Neural cell (in vitro differentiated cells): Measurements from ENCODE around the gene VOPP1. TPM values are rescaled to one million over a fixed set of nuclear protein-coding genes. Genes with fewer than 3 reads are reported as not detected.

Source experiments
- H2AFZ ChIP-seq: fragments of 200-600, 300-800 bp; sonication (generic), shearing (Covaris generic); 2 replicates; pipeline ENCODE4 v1.6.0; 2014; ENCODE audit warnings: low read depth, mild to moderate bottlenecking, antibody characterized with exemption, low read length, moderate library complexity
- H3F3A ChIP-seq: fragments of 200-600 bp; shearing (Covaris generic); 2 replicates; pipeline ENCODE4 v1.6.1; 2016; ENCODE audit warnings: mild to moderate bottlenecking, moderate library complexity, mixed read lengths, antibody characterized with exemption, low read length; ENCODE audit not compliant: insufficient read depth, poor library complexity, severe bottlenecking
- H3K27ac ChIP-seq: fragments of 200-600, 300-800 bp; sonication (generic), shearing (Covaris generic); 2 replicates; pipeline ENCODE4 v1.5.1; 2014; ENCODE audit warnings: mild to moderate bottlenecking, low read length, moderate library complexity
- H3K27me3 ChIP-seq: fragments of 300-800, 200-600 bp; sonication (generic), shearing (Covaris generic); 2 replicates; pipeline ENCODE4 v1.6.0; 2014; ENCODE audit warnings: mild to moderate bottlenecking, low read depth, low read length, moderate library complexity; ENCODE audit not compliant: insufficient read depth
- H3K36me3 ChIP-seq: fragments of 300-800, 200-600 bp; sonication (generic), shearing (Covaris generic); 2 replicates; pipeline ENCODE4 v1.5.1; 2014; ENCODE audit warnings: mild to moderate bottlenecking, antibody characterized with exemption, low read length, moderate library complexity; ENCODE audit not compliant: insufficient read depth
- H3K4me2 ChIP-seq: fragments of 300-800, 200-600 bp; sonication (generic), shearing (Covaris generic); 2 replicates; pipeline ENCODE4 v1.6.0; 2014; ENCODE audit warnings: mild to moderate bottlenecking, low read length
- H3K4me3 ChIP-seq: fragments of 300-800, 200-600 bp; sonication (generic), shearing (Covaris generic); 2 replicates; pipeline ENCODE4 v1.5.1; 2014; ENCODE audit warnings: mild to moderate bottlenecking, low read length, moderate library complexity
- H3K79me2 ChIP-seq: fragments of 200-600 bp; shearing (Covaris generic); replicated peaks from 2 replicates; pipeline ENCODE4 v1.6.0; 2014; ENCODE audit warnings: mild to moderate bottlenecking, low read length, moderate library complexity; ENCODE audit not compliant: insufficient read depth
- H3K9ac ChIP-seq: fragments of 300-800, 200-600 bp; sonication (generic), shearing (Covaris generic); 2 replicates; pipeline ENCODE4 v1.6.1; 2016; ENCODE audit warnings: mild to moderate bottlenecking, low read length, mixed read lengths
- H3K9me2 ChIP-seq: fragments of 200-600 bp; shearing (Covaris generic); 2 replicates; pipeline ENCODE4 v1.6.1; 2016; ENCODE audit warnings: mild to moderate bottlenecking, low read length, mixed read lengths; ENCODE audit not compliant: insufficient read depth
- H3K9me3 ChIP-seq: fragments of 200-600, 300-800 bp; sonication (generic), shearing (Covaris generic); 2 replicates; pipeline ENCODE4 v1.6.1; 2016; ENCODE audit warnings: mild to moderate bottlenecking, mixed run types, low read length, moderate library complexity, mixed read lengths
- H4K20me1 ChIP-seq: fragments of 200-600 bp; shearing (Covaris generic); 2 replicates; pipeline ENCODE4 v1.6.1; 2016; ENCODE audit warnings: mild to moderate bottlenecking, mixed run types; ENCODE audit not compliant: insufficient read depth
- EP300 ChIP-seq: fragments of 450-650 bp; conservative IDR thresholded peaks from 2 replicates; pipeline ENCODE4 v1.6.1; 2014; ENCODE audit warnings: antibody characterized with exemption, mild to moderate bottlenecking, moderate library complexity; ENCODE audit not compliant: poor library complexity, severe bottlenecking
- EZH2 ChIP-seq: fragments of 200-600, 300-800 bp; shearing (Covaris generic), sonication (generic); IDR thresholded peaks from 2 replicates; pipeline ENCODE4 v1.6.1; 2014; ENCODE audit warnings: antibody characterized with exemption, low read length, borderline replicate concordance, mild to moderate bottlenecking; ENCODE audit not compliant: insufficient read depth, poor library complexity, severe bottlenecking
- MXI1 ChIP-seq: fragments of 450-650 bp; conservative IDR thresholded peaks from 2 replicates; pipeline ENCODE4 v1.6.1; 2014; ENCODE audit warnings: antibody characterized with exemption, mild to moderate bottlenecking; ENCODE audit not compliant: poor library complexity, severe bottlenecking
- POLR2AphosphoS5 ChIP-seq: IDR thresholded peaks from 2 replicates; pipeline ENCODE4 v1.6.1; 2012
- RAD21 ChIP-seq: fragments of 450-650 bp; conservative IDR thresholded peaks from 2 replicates; pipeline ENCODE4 v1.6.1; 2014; ENCODE audit warnings: antibody characterized with exemption, mild to moderate bottlenecking, moderate library complexity
- REST ChIP-seq: IDR thresholded peaks from 2 replicates; pipeline ENCODE4 v1.6.1; 2012; ENCODE audit warnings: borderline replicate concordance
- SMC3 ChIP-seq: fragments of 450-650 bp; conservative IDR thresholded peaks from 2 replicates; pipeline ENCODE4 v1.6.1; 2014; ENCODE audit warnings: antibody characterized with exemption, mild to moderate bottlenecking, moderate library complexity; ENCODE audit not compliant: poor library complexity
- TAF1 ChIP-seq: IDR thresholded peaks from 2 replicates; pipeline ENCODE4 v1.6.1; 2012; ENCODE audit warnings: low read depth
- polyA plus RNA-seq: library from polyadenylated mRNA; depleted of rRNA; stranded (reverse); fragments of >200 nt; gene quantifications from 2 replicates; pipeline ENCODE4 v1.2.3, GENCODE V29; 2014
- TF ChIP-seq, protein P1 (sequence below): fragments of 450-650 bp; IDR thresholded peaks from 2 replicates; pipeline ENCODE4 v1.5.1; 2014; ENCODE audit warnings: antibody characterized with exemption, mild to moderate bottlenecking, moderate library complexity; ENCODE audit not compliant: poor library complexity, severe bottlenecking

The VOPP1 gene
- polyA plus RNA-seq, 1 donor from 2014 or later, result 85.8 TPM

- Histone ChIP-seq H3K27ac (no peak overlapping the region), H4K20me1 (no peaks in the 10 kb centered on the region), H3K27me3 (no peaks in the 10 kb centered on the region), H3K36me3 (no peaks in the 10 kb centered on the region), H3K4me3 (no peak overlapping the region), H3K9me2 (no peaks in the 10 kb centered on the region), H3K9me3 (no peaks in the 10 kb centered on the region), H3F3A (no peaks in the 10 kb centered on the region), H2AFZ (no peak overlapping the region), H3K4me2 (no peak overlapping the region), H3K9ac (no peak overlapping the region), H3K79me2 (peaks cover 33% of the 10 kb centered on the region)
- TF ChIP-seq POLR2AphosphoS5 (no peak), SMC3 (no peak), TAF1 (no peak), MXI1 (no peak), REST (no peak), EP300 (no peak), EZH2 (no peak), RAD21 (no peak)
- TF ChIP-seq, protein P1, sequence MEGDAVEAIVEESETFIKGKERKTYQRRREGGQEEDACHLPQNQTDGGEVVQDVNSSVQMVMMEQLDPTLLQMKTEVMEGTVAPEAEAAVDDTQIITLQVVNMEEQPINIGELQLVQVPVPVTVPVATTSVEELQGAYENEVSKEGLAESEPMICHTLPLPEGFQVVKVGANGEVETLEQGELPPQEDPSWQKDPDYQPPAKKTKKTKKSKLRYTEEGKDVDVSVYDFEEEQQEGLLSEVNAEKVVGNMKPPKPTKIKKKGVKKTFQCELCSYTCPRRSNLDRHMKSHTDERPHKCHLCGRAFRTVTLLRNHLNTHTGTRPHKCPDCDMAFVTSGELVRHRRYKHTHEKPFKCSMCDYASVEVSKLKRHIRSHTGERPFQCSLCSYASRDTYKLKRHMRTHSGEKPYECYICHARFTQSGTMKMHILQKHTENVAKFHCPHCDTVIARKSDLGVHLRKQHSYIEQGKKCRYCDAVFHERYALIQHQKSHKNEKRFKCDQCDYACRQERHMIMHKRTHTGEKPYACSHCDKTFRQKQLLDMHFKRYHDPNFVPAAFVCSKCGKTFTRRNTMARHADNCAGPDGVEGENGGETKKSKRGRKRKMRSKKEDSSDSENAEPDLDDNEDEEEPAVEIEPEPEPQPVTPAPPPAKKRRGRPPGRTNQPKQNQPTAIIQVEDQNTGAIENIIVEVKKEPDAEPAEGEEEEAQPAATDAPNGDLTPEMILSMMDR, result no peak
Measured at GRCh38 chr7:55556492-55556891, 15.8 kb downstream of the VOPP1 start.

- Histone ChIP-seq H2AFZ (no peak overlapping the region), H4K20me1 (no peaks in the 10 kb centered on the region), H3K9me2 (no peaks in the 10 kb centered on the region), H3K79me2 (peaks cover 33% of the 10 kb centered on the region), H3K9me3 (no peaks in the 10 kb centered on the region), H3K27me3 (no peaks in the 10 kb centered on the region), H3F3A (no peaks in the 10 kb centered on the region), H3K36me3 (no peaks in the 10 kb centered on the region), H3K27ac (no peak overlapping the region), H3K4me3 (no peak overlapping the region), H3K9ac (no peak overlapping the region), H3K4me2 (no peak overlapping the region)
- TF ChIP-seq, protein P1, result no peak
- TF ChIP-seq POLR2AphosphoS5 (no peak), EZH2 (no peak)
Measured at GRCh38 chr7:55556031-55556430, 16.3 kb downstream of the VOPP1 start.
